Measurements from ENCODE around the gene SHROOM2.
"Not testable (repeated sequence)": the region's sequence is repeated elsewhere in the genome, so short reads cannot be mapped to it uniquely, and the experiment has no call there.

SHROOM2 gene

GRCh38 chrX:9829308-9830267 is 43.4 kb downstream of the SHROOM2 start:
- peak; percentile 11 for DNase-seq (ENCODE audit: low read depth)

DNA sequence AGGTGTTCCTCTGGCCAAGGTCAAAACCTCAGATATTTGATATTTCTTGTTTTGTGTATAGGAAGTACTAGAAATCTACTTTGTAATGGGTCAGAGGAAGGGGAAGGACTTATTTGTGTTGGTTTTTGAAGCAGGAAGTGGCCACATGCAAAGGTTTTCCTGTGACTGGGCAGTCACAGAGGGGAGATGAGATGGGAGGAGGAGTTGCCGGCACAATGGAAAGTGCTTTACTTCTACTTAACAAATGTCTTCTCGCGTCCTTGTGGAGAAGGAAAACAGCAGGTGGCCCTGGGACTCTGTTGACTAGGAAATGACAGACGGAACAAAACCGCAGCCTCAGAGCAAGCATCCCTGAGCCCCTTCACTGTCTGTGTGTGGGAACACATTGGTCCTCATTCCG is 46.6 kb downstream of the SHROOM2 start:
- DNase-seq (ENCODE audit: low read depth), result no peak

GRCh38 chrX:9835585-9836210 is 49.5 kb downstream of the SHROOM2 start:
- no peak for DNase-seq (ENCODE audit: low read depth)

GRCh38 chrX:9842541-9842940 is 56.3 kb downstream of the SHROOM2 start:
- no peak for DNase-seq (ENCODE audit: low read depth)

GRCh38 chrX:9844936-9845577 is 58.8 kb downstream of the SHROOM2 start:
- no peak for DNase-seq (ENCODE audit: low read depth)

- DNase-seq (ENCODE audit: low read depth), result no peak
Observed at GRCh38 chrX:9845578-9845952, 59.3 kb downstream of the SHROOM2 start.

DNA sequence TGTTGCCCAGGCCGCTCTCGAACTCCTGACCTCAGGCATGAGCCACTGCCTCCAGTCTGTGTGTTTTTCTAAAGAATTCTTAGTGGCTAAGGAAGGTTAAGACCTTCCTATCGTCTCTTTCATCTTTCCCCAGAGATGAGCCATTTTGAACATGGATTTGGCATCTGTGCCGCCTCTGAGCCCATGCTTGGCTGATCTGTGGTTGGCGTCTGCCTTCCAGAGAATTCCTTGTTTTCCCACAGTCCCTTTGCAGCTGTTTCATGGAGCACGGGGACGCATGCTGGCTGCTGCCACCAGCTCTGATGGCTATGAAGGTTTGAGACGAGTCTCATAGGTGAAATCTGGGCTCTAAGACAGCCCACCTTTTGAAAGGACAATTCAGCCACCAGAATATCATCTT is 60.4 kb downstream of the SHROOM2 start:
- DNase-seq (ENCODE audit: low read depth), result no peak

DNA sequence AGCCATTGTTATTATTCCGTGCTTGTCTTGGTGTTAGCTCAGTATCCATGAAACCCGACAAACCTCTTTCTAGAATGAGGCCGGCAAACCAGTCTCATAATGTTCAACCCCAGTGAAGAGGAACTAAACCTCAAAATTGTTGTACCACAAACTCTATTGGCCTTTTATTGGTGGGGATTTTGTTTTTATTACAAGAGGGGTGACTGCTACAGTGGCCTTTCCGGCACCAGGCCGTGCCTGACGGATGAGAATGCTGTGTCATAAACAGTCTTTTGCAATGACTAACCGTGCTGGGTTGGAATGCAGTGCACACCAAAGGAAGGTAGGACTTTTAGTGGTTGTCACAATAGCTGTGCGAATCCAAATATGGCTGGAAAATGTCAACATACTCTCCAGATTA is 60.8 kb downstream of the SHROOM2 start:
- DNase-seq (ENCODE audit: low read depth), result no peak

- no peak for DNase-seq (ENCODE audit: low read depth)
Observed at GRCh38 chrX:9848718-9849479, 62.7 kb downstream of the SHROOM2 start.

- no peak for DNase-seq (ENCODE audit: low read depth)
Observed at GRCh38 chrX:9851890-9852289, 65.7 kb downstream of the SHROOM2 start.

DNA sequence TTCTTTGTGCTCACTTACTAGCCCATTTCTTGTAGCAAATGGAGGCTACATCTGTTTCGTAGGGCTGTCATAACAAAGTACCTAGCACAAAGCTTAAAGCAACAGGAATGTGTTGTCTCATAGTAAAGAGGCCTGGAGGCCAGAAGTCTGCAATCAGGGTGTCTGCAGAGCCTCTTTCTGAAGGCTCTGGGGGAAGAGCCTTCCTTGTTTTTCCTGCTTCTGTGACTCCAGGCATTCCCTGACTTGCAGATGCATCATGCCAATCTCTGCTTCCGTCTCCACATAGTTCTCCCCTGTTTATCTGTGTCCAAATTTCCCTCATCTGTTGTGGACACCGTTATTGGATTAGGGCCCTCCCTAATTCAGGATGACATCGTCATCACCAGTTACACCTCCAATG is 67.1 kb downstream of the SHROOM2 start:
- DNase-seq (ENCODE audit: low read depth), result no peak

GRCh38 chrX:9855561-9856283 is 69.5 kb downstream of the SHROOM2 start:
- DNase-seq (ENCODE audit: low read depth), result no peak

DNA sequence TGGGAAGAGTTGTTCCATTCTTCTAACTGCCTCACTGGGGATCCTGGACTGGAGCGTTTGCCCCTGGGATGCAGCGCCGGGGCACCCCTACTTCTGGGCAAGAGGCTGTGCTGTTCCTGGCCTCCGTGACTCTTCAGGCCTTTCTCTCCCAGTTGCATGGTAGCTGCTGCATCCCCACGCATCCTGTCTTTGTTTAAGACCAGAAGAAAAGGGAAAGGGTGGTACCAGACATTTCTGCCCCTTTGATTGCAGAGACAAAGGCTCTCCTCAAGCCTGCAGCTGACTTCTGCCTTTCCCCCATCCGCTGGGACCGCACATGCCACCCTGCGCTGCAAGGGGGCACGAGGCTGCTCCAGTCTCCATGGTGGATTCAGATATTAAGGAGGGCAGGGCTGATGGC is 70.4 kb downstream of the SHROOM2 start:
- DNase-seq (ENCODE audit: low read depth), result no peak

DNA sequence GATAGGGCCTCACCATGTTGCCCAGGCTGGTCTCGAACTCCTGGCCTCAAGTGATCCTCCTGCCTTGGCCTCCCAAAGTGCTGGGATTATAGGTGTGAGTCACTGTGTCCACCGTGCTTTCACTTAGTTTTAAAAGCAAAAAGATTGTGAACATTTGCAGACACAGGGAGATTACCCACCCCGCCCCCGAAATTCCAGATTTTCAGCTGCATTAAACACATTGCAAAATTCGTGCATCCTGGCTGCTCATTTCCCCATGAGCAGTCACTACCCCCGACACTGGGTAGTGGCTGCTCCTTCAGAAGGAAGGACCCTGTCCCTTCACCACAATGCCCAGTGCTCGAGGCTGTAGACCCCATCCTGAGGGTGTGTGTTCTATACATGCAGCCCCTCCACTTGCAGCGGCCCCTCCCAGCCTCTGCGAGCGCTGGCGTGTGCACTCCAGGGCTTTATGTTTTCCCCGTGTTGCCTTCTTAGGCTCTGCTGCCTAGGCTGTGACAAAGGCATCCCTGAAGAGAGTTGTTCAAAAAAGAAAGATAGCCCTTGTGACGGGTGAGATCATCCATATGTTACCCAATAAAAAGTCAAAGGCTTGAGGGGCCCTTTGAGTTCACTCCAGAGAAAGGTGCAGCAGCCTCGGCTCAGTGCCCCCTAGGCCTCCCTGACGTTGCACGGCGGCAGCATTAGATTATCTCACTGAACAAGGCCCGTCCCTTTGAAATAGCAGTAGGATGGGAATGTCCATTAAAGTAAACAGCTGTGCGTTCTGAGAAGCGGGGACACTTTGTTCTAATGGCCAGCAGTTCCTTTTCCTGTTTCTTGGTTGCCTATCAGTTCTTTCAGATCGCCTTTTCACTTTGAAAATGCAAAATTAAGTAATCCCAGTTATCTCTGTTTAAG is 71.6 kb downstream of the SHROOM2 start:
- no peak for DNase-seq (ENCODE audit: low read depth)

DNA sequence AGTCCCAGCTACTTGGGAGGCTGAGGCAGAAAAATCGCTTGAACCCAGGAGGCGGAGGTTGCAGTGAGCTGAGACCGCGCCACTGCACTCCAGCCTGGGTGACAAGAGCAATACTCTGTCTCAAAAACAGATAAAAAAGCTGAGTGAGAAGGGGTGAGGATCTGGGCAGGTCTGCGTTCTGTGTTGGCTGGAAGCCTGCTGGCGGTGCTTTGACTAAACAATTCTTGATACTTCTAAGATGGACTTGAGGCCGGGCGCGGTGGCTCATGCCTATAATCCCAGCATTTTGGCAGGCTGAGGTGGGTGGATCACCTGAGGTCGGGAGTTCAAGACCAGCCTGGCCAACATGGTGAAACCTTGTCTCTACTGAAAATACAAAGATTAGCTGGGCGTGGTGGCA is 72.5 kb downstream of the SHROOM2 start:
- not testable (repeated sequence) for DNase-seq (ENCODE audit: low read depth)

DNA sequence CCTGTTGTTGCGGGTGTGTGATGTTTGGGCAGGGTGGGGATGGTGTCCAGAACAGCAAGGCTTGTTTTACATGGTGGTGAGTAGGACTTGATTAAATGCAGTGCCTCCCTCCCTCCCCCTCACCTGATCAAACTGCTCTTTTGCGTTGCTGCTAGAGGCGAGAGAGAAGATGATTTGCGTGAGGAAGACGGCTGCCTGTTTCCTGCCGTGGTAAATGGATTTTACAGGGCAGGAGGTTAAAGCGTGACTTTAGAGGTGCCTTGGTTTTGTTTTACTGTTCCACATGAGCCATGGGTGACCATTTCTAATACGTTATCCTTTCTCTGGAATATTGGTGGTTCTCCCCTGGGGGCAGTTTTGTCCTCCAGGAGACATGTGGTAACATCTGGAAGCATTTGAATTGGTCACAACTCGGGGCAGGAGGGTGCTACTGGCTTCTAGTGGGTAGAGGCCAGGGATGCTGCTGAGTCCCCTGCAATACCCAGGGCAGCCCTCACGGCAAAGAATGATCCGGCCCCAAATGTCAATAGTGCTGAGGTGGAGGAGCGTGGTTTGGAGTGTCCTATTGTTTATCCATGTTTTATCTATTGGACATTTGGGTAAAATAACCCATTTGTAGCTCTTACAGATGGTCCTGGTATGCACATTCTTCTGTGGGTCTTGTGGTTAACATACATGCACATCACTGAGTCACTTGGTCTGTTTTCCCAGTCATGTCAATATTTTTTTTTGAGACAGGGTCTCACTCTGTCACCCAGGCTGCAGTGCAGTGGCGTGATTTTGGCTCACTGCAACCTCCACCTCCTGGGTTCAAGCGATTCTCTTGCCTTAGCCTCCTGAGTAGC is 73.7 kb downstream of the SHROOM2 start:
- DNase-seq (ENCODE audit: low read depth), result no peak

- no peak for DNase-seq (ENCODE audit: low read depth)
Observed at GRCh38 chrX:9860826-9861225, 74.6 kb downstream of the SHROOM2 start.

- no peak for DNase-seq (ENCODE audit: low read depth)
Observed at GRCh38 chrX:9861711-9862110, 75.5 kb downstream of the SHROOM2 start.

- no peak for DNase-seq (ENCODE audit: low read depth)
Observed at GRCh38 chrX:9862525-9862924, 76.3 kb downstream of the SHROOM2 start.

GRCh38 chrX:9862953-9863352 is 76.7 kb downstream of the SHROOM2 start:
- no peak for DNase-seq (ENCODE audit: low read depth)
